SK-N-SH (cell line): ENCODE results near the gene ZNF415. TPM values are rescaled to one million over a fixed set of nuclear protein-coding genes. Genes with fewer than 3 reads are reported as not detected.

Experiments used
- CTCF ChIA-PET: fragments of 300-600, 350-600 bp; formaldehyde crosslinking; extraction: SDS; loops from one replicate; lab custom pipeline; 2021; lab: Yijun Ruan, JAX
- POLR2A ChIA-PET: fragments of 350-600 bp; sonication (Branson Sonifier 250); formaldehyde crosslinking; extraction: SDS; loops from one replicate; lab custom pipeline; 2020; ENCODE audit warnings: antibody characterized with exemption, inconsistent platforms; lab: Yijun Ruan, JAX
- DNase-seq: peaks from one replicate; pipeline ENCODE4 v3.0.0; 2012
- H2AFZ ChIP-seq: fragments of 200-600 bp; sonication (generic); 2 replicates; pipeline ENCODE4 v1.8.1; 2016; ENCODE audit warnings: antibody characterized with exemption, mild to moderate bottlenecking, low read depth
- H3F3A ChIP-seq: fragments of 200-600 bp; sonication (generic); replicated peaks from 2 replicates; pipeline ENCODE3; 2016; ENCODE audit warnings: antibody characterized with exemption, mild to moderate bottlenecking; ENCODE audit not compliant: insufficient read depth
- H3K27ac ChIP-seq, 2 experiments: fragments of 200-500 bp in 1 of 2; fragments of 200-600 bp in 1 of 2; sonication (Bioruptor generic) in 1 of 2; sonication (generic), shearing (Covaris generic) in 1 of 2; 2 replicates each; pipeline versions ENCODE4 v1.5.1 to v1.6.1; 2014 to 2016; ENCODE audit warnings: low read depth in 2 of 2, inconsistent platforms in 1 of 2, low read length in 1 of 2, mild to moderate bottlenecking in 1 of 2, mixed read lengths in 1 of 2
- H3K27me3 ChIP-seq: fragments of 200-600 bp; sonication (generic), shearing (Covaris generic); 2 replicates; pipeline ENCODE4 v1.6.1; 2016; ENCODE audit warnings: mixed run types; ENCODE audit not compliant: insufficient read depth
- H3K36me3 ChIP-seq, 2 experiments: fragments of 200-500 bp in 1 of 2; fragments of 200-600 bp in 1 of 2; sonication (Bioruptor generic) in 1 of 2; sonication (generic) in 1 of 2; replicated peaks in 1 of 2; 2 replicates each; pipeline versions ENCODE3 to v1.5.1; 2014 to 2016; ENCODE audit warnings: low read length in 1 of 2, mild to moderate bottlenecking in 1 of 2; ENCODE audit not compliant: insufficient read depth in 2 of 2, control insufficient read depth in 1 of 2
- H3K4me1 ChIP-seq, 2 experiments: fragments of 200-500 bp in 1 of 2; fragments of 200-600 bp in 1 of 2; sonication (Bioruptor generic) in 1 of 2; sonication (generic), shearing (Covaris generic) in 1 of 2; 2 replicates each; pipeline versions ENCODE4 v1.5.1 to v1.6.1; 2014 to 2016; ENCODE audit warnings: low read depth in 1 of 2, low read length in 1 of 2, mixed run types in 1 of 2; ENCODE audit not compliant: insufficient read depth in 2 of 2, control insufficient read depth in 1 of 2
- H3K4me2 ChIP-seq: fragments of 200-600 bp; sonication (generic), shearing (Covaris generic); 2 replicates; pipeline ENCODE4 v1.6.1; 2017; ENCODE audit warnings: mixed run types
- H3K4me3 ChIP-seq, 2 experiments: fragments of 200-500 bp in 1 of 2; fragments of 200-600 bp in 1 of 2; sonication (Bioruptor generic) in 1 of 2; sonication (generic), shearing (Covaris generic) in 1 of 2; 2 replicates each; pipeline versions ENCODE4 v1.5.1 to v1.8.1; 2014 to 2016; ENCODE audit warnings: low read depth in 2 of 2, inconsistent platforms in 1 of 2, low read length in 1 of 2, mild to moderate bottlenecking in 1 of 2, mixed read lengths in 1 of 2, moderate library complexity in 1 of 2
- H3K79me2 ChIP-seq: fragments of 200-600 bp; sonication (generic); 2 replicates; pipeline ENCODE4 v1.8.1; 2017; ENCODE audit warnings: mild to moderate bottlenecking; ENCODE audit not compliant: insufficient read depth
- H3K9ac ChIP-seq: fragments of 200-600 bp; sonication (generic); 2 replicates; pipeline ENCODE4 v1.6.1; 2017; ENCODE audit warnings: mixed run types
- H3K9me2 ChIP-seq: fragments of 200-600 bp; sonication (generic); 2 replicates; pipeline ENCODE4 v1.6.1; 2017; ENCODE audit warnings: mixed run types
- H3K9me3 ChIP-seq: fragments of 200-600 bp; sonication (generic); 2 replicates; pipeline ENCODE4 v1.6.1; 2017; ENCODE audit warnings: mixed run types, mild to moderate bottlenecking, moderate library complexity
- H4K20me1 ChIP-seq: fragments of 200-600 bp; sonication (generic); 2 replicates; pipeline ENCODE4 v1.6.1; 2017; ENCODE audit warnings: mild to moderate bottlenecking, mixed run types; ENCODE audit not compliant: insufficient read depth
- ELF1 ChIP-seq: IDR thresholded peaks from 2 replicates; pipeline ENCODE4 v1.4.0; 2012
- EZH2phosphoT487 ChIP-seq: fragments of 200-600 bp; sonication (generic); IDR thresholded peaks from 2 replicates; pipeline ENCODE4 v1.6.1; 2017; ENCODE audit warnings: low read depth, mixed run types, mild to moderate bottlenecking, antibody characterized with exemption, moderate library complexity, borderline replicate concordance
- FOSL2 ChIP-seq: IDR thresholded peaks from 2 replicates; pipeline ENCODE4 v1.4.0; 2012; ENCODE audit warnings: low read depth, mild to moderate bottlenecking, moderate library complexity, borderline replicate concordance
- FOXM1 ChIP-seq: IDR thresholded peaks from 2 replicates; pipeline ENCODE4 v1.4.0; 2012; ENCODE audit warnings: low read depth, mild to moderate bottlenecking
- GABPA ChIP-seq: IDR thresholded peaks from 2 replicates; pipeline ENCODE4 v1.4.0; 2012; ENCODE audit warnings: low read depth, mild to moderate bottlenecking
- JUND ChIP-seq: IDR thresholded peaks from 2 replicates; pipeline ENCODE4 v1.4.0; 2012
- MEF2A ChIP-seq: IDR thresholded peaks from 2 replicates; pipeline ENCODE4 v1.4.0; 2012; ENCODE audit warnings: low read depth, borderline replicate concordance
- MXI1 ChIP-seq: IDR thresholded peaks from 2 replicates; pipeline ENCODE4 v1.6.1; 2012; ENCODE audit warnings: mild to moderate bottlenecking, low read depth, low read length, improper control_type of control experiment
- NRF1 ChIP-seq: IDR thresholded peaks from 2 replicates; pipeline ENCODE4 v1.6.1; 2012; ENCODE audit warnings: low read depth, mild to moderate bottlenecking, low read length
- PBX3 ChIP-seq: IDR thresholded peaks from 2 replicates; pipeline ENCODE4; 2012
- POLR2AphosphoS5 ChIP-seq: IDR thresholded peaks from 2 replicates; pipeline ENCODE4 v1.6.1; 2012; ENCODE audit warnings: low read depth, low read length
- RAD21 ChIP-seq: IDR thresholded peaks from 2 replicates; pipeline ENCODE4 v1.6.1; 2012; ENCODE audit warnings: mild to moderate bottlenecking, low read length
- RCOR1 ChIP-seq: fragments of 150-350 bp; IDR thresholded peaks from 2 replicates; pipeline ENCODE4 v1.6.1; 2017; ENCODE audit warnings: antibody characterized with exemption, low read length
- RFX5 ChIP-seq: IDR thresholded peaks from 2 replicates; pipeline ENCODE4 v1.6.1; 2012; ENCODE audit warnings: mild to moderate bottlenecking, improper control_type of control experiment, low read length
- TAF1 ChIP-seq: IDR thresholded peaks from 2 replicates; pipeline ENCODE4 v1.6.1; 2012; ENCODE audit warnings: low read depth, mild to moderate bottlenecking, low read length, moderate library complexity, borderline replicate concordance
- TEAD4 ChIP-seq: IDR thresholded peaks from 2 replicates; pipeline ENCODE4 v1.4.0; 2012; ENCODE audit warnings: mild to moderate bottlenecking, borderline replicate concordance; ENCODE audit not compliant: insufficient read depth
- USF2 ChIP-seq: fragments of 150-350 bp; IDR thresholded peaks from 2 replicates; pipeline ENCODE4 v1.6.1; 2017; ENCODE audit warnings: antibody characterized with exemption, low read length, low read depth, borderline replicate concordance
- YY1 ChIP-seq: IDR thresholded peaks from 2 replicates; pipeline ENCODE4 v1.4.0; 2012; ENCODE audit warnings: low read depth, mild to moderate bottlenecking
- WGBS: methylation state at CpG from one replicate; pipeline ENCODE4 v1.1.6; 2017; ENCODE audit warnings: low lambda C conversion rate; 5-methylcytosine and 5-hydroxymethylcytosine counted together
- polyA plus RNA-seq, 3 experiments: library from polyadenylated mRNA; depleted of rRNA; stranded (reverse); fragments of >200 nt; gene quantifications; 2 replicates each; pipeline ENCODE4 v1.2.3, GENCODE V29; 2012
- TF ChIP-seq, protein P1 (sequence below): IDR thresholded peaks from 2 replicates; pipeline ENCODE4 v1.6.1; 2012; ENCODE audit warnings: mild to moderate bottlenecking, low read depth, low read length, moderate library complexity
- TF ChIP-seq, protein P2 (sequence below): IDR thresholded peaks from 2 replicates; pipeline ENCODE4 v1.4.0; 2012; ENCODE audit warnings: low read depth

The ZNF415 gene
- polyA plus RNA-seq, 1 of the 3 experiments (the other 2 are of a cell fraction): 1.6 TPM

DNA sequence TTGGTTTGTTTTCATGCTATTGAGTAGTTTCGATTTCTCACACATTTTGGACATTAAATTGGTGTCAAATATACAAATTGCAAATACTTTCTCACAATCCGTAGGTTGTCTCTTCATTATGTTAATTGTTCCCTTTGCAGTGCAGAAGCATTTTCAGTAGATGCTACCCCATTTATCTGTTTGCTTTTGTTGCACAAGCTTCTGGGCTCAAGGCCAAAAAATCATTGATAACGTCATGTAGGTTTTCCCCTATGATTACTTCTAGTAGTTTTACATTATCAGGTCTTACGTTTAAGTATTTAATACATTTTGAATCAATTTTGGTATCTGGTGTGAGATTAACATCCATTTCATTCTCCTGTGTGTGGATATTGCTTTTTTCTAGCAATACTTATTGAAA, 40.2 kb upstream of the ZNF415 start (continued):
- TF ChIP-seq MXI1: no peak
- no peak for TF ChIP-seq TEAD4
- TF ChIP-seq GABPA: no peak
- no peak for TF ChIP-seq NRF1

- Histone ChIP-seq H3K4me2 (no peak overlapping the region), H3K4me1 (no peaks in the 10 kb centered on the region), H3K4me3 (no peak overlapping the region; a peak in 1 of 4 replicates), H3K9me2 (no peaks in the 10 kb centered on the region), H3K79me2 (no peaks in the 10 kb centered on the region), H4K20me1 (no peaks in the 10 kb centered on the region), H3K9me3 (peaks cover 3% of the 10 kb centered on the region; the same call in 1 of the 2 replicates), H3K9ac (no peak overlapping the region), H2AFZ (no peak overlapping the region), H3F3A (no peaks in the 10 kb centered on the region), H3K27me3 (no peaks in the 10 kb centered on the region), H3K36me3 (peaks cover 0 to 2% of the 10 kb centered on the region in 2 experiments), H3K27ac (no peak overlapping the region)
- POLR2A ChIA-PET: no interaction called here
- TF ChIP-seq TAF1: no peak
- TF ChIP-seq FOSL2: no peak
- no peak for TF ChIP-seq RAD21
- WGBS: 29% methylated on average over 3 of the region's 3 CpGs
- DNase-seq: no peak
- CTCF ChIA-PET: no interaction called here
Measured at GRCh38 chr19:53165691-53166091, 33.0 kb upstream of the ZNF415 start.

GRCh38 chr19:53161123-53161522, 28.4 kb upstream of the ZNF415 start:
- H3K4me2 ChIP-seq: no peak overlapping the region
- H4K20me1 ChIP-seq: no peaks in the 10 kb centered on the region
- peaks cover 0 to 2% of the 10 kb centered on the region in 2 experiments for H3K36me3 ChIP-seq
- peaks cover 3% of the 10 kb centered on the region for H3F3A ChIP-seq
- H3K9me2 ChIP-seq: no peaks in the 10 kb centered on the region
- POLR2A ChIA-PET: no interaction called here
- H3K4me1 ChIP-seq: peaks cover 0 to 6% of the 10 kb centered on the region in 2 experiments; a peak in 1 of 4 replicates
- H3K27me3 ChIP-seq: no peaks in the 10 kb centered on the region
- DNase-seq: no peak
- H3K9me3 ChIP-seq: peaks cover 3% of the 10 kb centered on the region; the same call in 1 of the 2 replicates
- H2AFZ ChIP-seq: no peak overlapping the region
- H3K9ac ChIP-seq: no peak overlapping the region
- CTCF ChIA-PET: no interaction called here
- no peak overlapping the region for H3K4me3 ChIP-seq
- 58% methylated on average over 3 of the region's 3 CpGs for WGBS
- peaks cover 22% of the 10 kb centered on the region; the same call in 1 of the 2 replicates for H3K79me2 ChIP-seq
- H3K27ac ChIP-seq: no peak overlapping the region
- TF ChIP-seq, protein P1, sequence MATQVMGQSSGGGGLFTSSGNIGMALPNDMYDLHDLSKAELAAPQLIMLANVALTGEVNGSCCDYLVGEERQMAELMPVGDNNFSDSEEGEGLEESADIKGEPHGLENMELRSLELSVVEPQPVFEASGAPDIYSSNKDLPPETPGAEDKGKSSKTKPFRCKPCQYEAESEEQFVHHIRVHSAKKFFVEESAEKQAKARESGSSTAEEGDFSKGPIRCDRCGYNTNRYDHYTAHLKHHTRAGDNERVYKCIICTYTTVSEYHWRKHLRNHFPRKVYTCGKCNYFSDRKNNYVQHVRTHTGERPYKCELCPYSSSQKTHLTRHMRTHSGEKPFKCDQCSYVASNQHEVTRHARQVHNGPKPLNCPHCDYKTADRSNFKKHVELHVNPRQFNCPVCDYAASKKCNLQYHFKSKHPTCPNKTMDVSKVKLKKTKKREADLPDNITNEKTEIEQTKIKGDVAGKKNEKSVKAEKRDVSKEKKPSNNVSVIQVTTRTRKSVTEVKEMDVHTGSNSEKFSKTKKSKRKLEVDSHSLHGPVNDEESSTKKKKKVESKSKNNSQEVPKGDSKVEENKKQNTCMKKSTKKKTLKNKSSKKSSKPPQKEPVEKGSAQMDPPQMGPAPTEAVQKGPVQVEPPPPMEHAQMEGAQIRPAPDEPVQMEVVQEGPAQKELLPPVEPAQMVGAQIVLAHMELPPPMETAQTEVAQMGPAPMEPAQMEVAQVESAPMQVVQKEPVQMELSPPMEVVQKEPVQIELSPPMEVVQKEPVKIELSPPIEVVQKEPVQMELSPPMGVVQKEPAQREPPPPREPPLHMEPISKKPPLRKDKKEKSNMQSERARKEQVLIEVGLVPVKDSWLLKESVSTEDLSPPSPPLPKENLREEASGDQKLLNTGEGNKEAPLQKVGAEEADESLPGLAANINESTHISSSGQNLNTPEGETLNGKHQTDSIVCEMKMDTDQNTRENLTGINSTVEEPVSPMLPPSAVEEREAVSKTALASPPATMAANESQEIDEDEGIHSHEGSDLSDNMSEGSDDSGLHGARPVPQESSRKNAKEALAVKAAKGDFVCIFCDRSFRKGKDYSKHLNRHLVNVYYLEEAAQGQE: no peak
- TF ChIP-seq FOXM1: no peak
- no peak for TF ChIP-seq FOSL2
- no peak for TF ChIP-seq RCOR1
- no peak for TF ChIP-seq EZH2phosphoT487
- no peak for TF ChIP-seq USF2
- no peak for TF ChIP-seq RFX5
- no peak for TF ChIP-seq NRF1
- TF ChIP-seq, protein P2, sequence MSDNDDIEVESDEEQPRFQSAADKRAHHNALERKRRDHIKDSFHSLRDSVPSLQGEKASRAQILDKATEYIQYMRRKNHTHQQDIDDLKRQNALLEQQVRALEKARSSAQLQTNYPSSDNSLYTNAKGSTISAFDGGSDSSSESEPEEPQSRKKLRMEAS: no peak
- no peak for TF ChIP-seq YY1
- TF ChIP-seq POLR2AphosphoS5: no peak
- no peak for TF ChIP-seq RAD21
- no peak for TF ChIP-seq JUND
- no peak for TF ChIP-seq MEF2A
- no peak for TF ChIP-seq MXI1
- no peak for TF ChIP-seq PBX3
- TF ChIP-seq TEAD4: no peak
- TF ChIP-seq ELF1: no peak
